Measurements from ENCODE around the gene AGAP2.

DNA sequence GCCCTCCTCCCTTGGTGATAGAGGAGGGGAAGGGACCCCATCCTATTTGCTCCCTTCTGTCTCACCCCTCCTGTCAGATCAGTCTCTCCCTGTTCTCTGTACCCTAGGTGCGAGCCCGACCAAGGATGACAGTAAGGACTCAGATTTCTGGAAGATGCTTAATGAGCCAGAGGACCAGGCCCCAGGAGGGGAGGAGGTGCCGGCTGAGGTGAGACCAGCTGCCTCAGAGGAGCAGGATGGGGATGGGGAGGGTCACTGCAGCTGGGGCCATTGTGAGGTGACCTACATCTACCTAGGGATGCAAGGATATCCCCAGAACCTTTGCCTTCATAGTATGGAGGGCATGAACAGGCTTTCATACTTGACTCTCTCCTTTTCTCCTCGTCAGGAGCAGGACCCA is 22.2 kb downstream of the AGAP2 start:
- TF ChIP-seq EZH2phosphoT487 (IDR thresholded peaks at IDR 0.05), result no peak
- TF ChIP-seq EZH2 (IDR thresholded peaks at IDR 0.05), result no peak

All from neural progenitor cell (in vitro differentiated cells).